GF-D8 (cell line): ENCODE results near the gene ARHGEF39.

Experiments used
- DNase-seq: peaks from one replicate; lab custom pipeline; 2025; lab: John Stamatoyannopoulos, UW

Gene ARHGEF39

GRCh38 chr9:35691334-35691650 is 26.3 kb upstream of the ARHGEF39 start:
- DNase-seq = no peak

GRCh38 chr9:35690614-35691333 is 25.8 kb upstream of the ARHGEF39 start:
- no peak for DNase-seq

GRCh38 chr9:35690294-35690613 is 25.3 kb upstream of the ARHGEF39 start:
- no peak for DNase-seq

GRCh38 chr9:35689542-35690293 is 24.7 kb upstream of the ARHGEF39 start, which contains the start of gene TPM2:
TPM2 (minus strand) TSS chr9:35689925; CDS start chr9:35689817, 108 bp downstream.
- no peak for DNase-seq

GRCh38 chr9:35688558-35689541 is 23.9 kb upstream of the ARHGEF39 start:
- DNase-seq = no peak

- no peak for DNase-seq
These were observed 23.1 kb upstream of the ARHGEF39 start for GRCh38 chr9:35687972-35688557.

- no peak for DNase-seq
These were observed 22.3 kb upstream of the ARHGEF39 start for GRCh38 chr9:35687306-35687705.

GRCh38 chr9:35686222-35687203 is 21.5 kb upstream of the ARHGEF39 start:
- no peak for DNase-seq

GRCh38 chr9:35685506-35685905 is 20.5 kb upstream of the ARHGEF39 start:
- DNase-seq = no peak

GRCh38 chr9:35684921-35685320 is 19.9 kb upstream of the ARHGEF39 start:
- no peak for DNase-seq

GRCh38 chr9:35683323-35683722 is 18.3 kb upstream of the ARHGEF39 start:
- no peak for DNase-seq

GRCh38 chr9:35682520-35683315 is 17.7 kb upstream of the ARHGEF39 start:
- DNase-seq = no peak

GRCh38 chr9:35682051-35682450 is 17.1 kb upstream of the ARHGEF39 start:
- DNase-seq = no peak

GRCh38 chr9:35681341-35682002 is 16.5 kb upstream of the ARHGEF39 start:
- DNase-seq = no peak

GRCh38 chr9:35680331-35681105 is 15.5 kb upstream of the ARHGEF39 start:
- no peak for DNase-seq

GRCh38 chr9:35679766-35680330 is 14.9 kb upstream of the ARHGEF39 start:
- DNase-seq = no peak

GRCh38 chr9:35679091-35679490 is 14.1 kb upstream of the ARHGEF39 start:
- DNase-seq = no peak

GRCh38 chr9:35675732-35676392 is 10.9 kb upstream of the ARHGEF39 start:
- DNase-seq = no peak
